NCI-H1417 (cell line): ENCODE results near the gene RABGAP1L.

Experiments
- DNase-seq, 3 experiments: peaks; one replicate each; lab custom pipeline; 2025; lab: John Stamatoyannopoulos, UW

RABGAP1L gene

DNA sequence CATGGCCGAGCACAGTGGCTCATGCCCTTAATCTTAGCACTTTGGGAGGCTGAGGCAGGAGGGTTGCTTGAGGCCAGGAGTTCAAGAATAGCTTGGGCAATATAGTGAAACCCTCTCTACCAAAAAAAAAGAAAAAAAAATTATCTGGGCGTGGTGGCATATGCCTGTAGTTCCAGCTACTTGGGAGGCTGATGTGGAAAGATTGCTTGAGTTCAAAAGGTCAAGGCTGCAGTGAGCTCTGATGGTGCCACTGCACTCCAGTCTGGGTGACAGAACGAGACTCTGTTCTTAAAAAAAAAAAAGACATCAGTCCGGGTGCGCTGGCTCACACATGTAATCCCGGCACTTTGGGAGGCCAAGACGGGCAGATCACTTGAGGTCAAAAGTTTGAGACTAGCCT is 589.3 kb downstream of the RABGAP1L start:
- DNase-seq, result no peak

DNA sequence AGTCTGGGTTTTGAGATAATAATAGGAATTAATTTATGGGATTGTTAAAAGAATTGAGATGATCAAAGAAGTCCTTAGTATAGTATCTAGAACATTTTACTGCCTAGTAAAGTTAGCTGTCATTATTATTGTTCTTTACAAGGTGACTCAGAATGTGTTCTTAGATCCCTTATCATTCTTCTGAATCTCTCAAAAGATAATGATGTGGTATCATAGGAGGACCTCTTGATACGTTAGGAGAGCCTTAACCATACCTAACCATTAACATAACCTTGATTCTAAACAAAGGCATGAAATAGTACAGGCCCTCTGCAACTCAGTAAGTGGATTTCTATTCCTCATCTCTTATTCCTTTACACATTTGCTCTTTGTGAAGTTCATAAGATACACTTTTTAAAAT is 593.8 kb downstream of the RABGAP1L start:
- no peak for DNase-seq

DNA sequence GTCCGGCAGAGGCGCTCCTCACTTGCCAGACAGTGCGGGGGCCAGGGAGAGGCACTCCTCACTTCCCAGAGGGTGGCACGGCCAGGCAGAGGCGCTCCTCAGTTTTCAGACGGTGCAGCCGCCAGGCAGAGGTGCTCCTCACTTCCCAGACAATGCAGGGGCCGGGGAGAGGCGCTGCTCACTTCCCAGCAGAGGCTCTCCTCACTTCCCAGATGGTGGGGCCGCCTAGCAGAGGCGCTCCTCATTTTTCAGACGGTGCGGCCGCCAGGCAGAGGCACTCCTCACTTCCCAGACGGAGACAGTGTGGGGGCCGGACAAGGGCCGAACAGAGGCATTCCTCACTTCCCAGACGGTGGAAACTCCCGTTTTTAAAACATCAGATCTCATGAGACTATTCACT is 602.0 kb downstream of the RABGAP1L start:
- DNase-seq, result no peak

DNA sequence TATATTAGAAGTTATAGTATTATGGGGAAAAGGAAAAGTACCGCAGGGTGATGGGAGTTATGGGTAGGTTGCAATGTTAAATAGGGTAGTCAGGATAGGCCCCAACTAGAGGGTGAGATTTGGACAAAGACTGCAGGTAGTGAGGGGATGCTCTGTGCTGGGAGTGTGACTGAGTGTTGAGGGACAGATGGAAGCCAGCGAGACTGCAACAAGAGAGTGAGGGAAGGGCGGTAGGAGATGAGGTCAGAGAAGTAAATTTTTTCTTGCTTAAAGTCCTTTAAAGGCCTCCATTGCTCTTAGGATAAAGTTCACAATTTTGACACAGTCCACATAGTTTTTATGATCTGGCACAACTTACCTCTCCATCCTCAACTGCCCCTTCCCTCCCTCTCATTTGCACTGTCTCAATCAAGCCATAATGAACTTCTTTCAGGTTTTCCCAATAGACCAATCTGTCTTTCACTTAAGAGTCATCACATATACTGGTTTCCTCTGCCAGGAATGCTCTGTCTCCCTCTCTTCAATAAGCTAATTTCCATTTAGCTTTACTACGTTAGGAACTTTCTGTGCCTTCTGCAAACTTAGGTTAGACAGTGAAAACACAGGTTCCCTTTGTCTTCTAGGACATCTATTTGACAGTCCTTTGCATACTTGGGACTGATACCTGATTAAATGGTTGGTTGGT is 602.7 kb downstream of the RABGAP1L start:
- no peak for DNase-seq

DNA sequence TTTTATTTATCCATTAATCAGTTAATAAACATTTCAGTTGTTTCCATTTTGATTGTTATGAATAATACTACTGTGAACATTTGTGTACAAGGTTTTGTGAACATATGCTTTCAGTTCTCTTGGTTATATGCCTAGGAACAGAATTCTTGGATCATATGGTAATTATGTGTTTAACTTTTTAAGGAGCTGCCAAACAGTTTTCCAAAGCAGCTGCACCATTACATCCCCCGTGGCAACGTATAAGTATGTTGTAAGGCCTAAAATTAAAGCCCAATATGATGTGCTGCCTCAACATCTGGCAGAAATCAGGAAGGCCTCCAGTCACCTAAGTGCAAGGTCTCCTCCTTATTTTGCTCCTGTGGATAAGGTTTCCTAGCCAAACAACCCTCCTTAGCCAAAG is 604.9 kb downstream of the RABGAP1L start:
- no peak for DNase-seq

DNA sequence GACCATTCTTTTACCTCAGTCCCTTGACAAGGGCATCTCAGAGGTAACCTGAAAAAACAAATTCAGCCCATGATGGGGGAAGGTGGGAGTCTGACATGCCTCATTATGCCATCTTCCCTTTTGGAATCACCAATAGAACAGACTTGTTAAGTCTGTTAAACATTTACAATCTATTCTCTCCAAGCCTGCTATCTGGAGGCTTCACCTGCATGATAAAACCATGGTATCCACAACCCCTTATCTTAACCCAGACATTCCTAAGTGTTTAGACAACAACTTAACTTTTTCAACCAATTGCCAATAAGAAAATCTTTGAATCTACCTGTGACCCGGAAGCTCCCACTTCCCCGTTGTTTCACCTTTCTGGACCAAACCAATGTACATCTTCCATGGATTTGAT is 607.4 kb downstream of the RABGAP1L start:
- DNase-seq, result no peak

DNA sequence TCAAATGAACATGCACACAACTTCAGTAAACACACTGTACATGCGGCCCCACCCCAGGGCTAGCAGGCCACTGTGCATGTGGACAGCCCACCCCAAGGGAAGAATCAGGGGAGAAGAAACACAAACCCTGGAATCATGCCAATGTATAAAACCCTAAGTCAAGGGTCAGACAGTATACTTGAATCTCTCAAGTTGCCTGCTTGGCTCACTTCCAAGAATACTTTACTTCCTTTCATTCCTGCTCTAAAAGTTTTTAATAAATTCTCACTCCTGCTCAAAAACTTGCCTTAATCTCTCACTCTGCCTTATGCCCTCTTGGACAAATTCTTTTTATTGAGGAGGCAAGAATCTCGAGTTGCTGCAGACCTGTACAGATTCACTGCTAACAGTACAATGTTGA is 609.2 kb downstream of the RABGAP1L start:
- no peak for DNase-seq

DNA sequence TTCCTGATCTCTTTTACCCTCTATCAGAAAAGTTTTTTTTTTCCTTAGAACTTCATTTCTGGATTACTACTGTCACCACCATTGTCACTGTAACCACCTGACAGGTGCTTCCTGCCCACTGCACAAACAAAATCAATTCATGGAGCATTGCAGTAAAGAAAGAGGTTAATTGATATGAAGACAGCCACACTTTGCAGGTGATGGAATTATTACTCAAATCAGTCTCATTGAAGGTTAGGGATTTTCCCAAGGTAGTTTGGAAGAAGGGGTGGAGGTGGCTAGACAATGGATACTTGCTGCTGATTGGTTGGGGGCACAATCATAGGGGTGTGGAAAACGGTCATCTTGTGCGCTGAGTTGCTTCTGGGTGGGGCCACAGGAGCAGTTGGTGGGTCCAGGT is 609.6 kb downstream of the RABGAP1L start:
- DNase-seq, result peak in 1 of 3 experiments; percentile 28

DNA sequence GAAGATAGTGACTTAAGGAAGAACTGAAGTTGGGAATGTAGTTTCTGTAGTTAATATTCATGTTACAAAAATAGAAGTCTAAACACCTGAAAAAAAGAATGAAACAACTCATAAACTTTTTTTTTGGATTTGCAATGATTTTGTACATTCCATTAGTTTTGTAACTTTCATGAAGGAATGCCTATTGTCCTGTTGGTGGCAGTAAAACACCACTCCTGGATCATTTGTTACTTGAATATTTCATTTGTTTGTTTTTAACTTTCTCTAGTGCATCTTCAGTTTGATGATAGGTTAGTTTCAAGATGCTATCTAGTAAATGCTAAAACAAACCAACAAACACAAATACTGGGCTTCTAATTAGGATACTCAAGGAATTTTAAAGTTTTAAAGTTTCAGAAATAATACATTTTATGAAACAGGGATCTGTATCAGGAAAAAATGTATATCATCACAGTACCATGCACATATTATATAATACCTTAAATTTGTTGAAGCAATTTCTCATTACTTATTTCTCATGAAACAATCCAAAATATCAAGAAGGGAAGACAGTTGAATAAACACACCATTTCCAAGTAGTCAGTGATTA is 610.7 kb downstream of the RABGAP1L start:
- DNase-seq, result peak; percentile 12 to 80 (median 79)

DNA sequence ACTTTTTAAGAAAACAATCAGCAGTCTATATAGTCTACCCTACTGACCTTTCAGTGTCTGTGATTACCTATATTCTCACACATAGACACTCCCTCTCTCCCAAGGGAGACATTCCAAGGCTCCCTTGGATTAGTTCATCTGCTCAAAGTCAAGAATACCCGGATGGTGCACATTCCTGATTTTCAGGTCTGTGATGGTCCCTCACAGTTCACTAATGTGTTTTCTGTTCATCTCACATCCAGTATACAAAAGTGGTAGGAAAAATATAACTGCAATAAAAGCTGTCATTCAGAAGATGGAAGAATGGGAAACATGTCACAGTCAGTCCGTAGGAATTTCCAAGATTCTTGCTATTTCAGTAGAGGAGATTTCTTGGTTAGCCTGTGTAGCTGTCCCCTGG is 616.3 kb downstream of the RABGAP1L start:
- DNase-seq, result no peak

DNA sequence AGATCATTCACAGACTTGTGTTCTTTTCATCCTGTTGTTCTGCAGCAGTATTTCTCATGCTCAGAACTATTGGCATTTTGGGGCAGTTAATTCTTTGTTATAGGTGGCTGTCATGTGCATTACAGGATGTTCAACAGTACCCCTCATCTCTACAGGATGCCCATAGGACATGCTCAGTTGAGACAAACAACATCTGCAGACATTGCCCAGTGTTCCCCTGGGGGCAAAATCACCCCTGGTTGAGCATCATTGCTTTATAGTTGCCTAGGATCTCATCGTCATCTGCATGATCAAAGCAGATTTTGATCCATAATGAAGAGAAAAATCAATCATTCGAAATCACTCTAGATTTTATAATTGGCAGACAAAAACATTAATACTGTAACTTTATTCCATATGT is 617.9 kb downstream of the RABGAP1L start:
- no peak for DNase-seq

DNA sequence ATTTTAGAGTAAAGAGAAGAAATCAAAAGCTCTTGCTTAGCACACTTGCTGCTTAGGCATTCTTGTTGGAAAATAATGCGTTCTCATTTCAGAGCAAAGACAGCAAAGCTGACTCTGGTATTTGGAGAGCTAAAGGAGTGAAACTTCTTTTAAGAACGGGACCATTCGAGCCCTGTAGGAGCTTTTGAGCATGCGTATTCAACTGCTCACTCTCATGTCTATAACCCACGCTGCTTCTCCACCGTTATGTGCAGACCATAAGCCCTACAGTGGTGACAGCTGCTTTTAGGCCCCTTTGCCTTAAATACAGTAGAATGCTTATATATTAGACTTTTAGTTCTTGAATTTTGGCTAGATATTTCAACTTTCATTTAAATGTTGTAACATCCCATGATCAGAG is 626.2 kb downstream of the RABGAP1L start:
- no peak for DNase-seq

DNA sequence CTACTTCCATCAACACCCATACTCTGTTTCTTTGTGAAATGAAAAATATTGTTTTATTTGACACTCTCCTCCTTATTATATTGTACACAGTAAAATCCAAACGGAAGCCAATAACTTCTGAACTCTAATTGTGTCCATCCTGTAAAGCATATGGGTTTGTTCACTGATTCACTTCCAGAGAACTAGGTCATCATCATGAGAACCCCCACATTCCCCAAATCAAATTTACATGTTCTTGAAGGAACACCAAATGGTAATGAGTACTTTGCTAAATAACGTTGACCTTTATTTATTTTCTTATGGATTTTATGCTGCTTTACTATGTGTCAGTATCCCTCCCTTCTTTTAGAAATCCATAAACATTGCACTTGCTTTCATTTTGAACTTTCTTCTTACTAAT is 627.0 kb downstream of the RABGAP1L start:
- DNase-seq, result no peak

DNA sequence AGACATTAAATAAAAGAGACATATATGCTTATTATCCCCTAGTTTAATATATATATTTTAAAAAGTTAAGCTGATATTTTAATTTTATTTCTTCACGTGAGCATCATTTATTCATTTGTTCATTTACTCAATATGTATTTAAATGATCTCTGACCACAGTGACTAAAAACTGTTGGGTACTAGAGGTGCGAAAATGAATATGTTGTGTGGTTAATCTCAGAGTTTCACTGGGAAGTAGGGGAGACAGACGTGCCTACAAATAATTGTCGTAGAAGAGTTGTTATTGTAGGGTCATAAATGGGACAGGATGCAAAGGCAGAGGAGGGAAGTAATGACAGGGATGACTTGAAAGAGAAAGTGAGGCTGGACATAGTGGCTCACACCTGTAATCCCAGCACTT is 627.4 kb downstream of the RABGAP1L start:
- no peak for DNase-seq

DNA sequence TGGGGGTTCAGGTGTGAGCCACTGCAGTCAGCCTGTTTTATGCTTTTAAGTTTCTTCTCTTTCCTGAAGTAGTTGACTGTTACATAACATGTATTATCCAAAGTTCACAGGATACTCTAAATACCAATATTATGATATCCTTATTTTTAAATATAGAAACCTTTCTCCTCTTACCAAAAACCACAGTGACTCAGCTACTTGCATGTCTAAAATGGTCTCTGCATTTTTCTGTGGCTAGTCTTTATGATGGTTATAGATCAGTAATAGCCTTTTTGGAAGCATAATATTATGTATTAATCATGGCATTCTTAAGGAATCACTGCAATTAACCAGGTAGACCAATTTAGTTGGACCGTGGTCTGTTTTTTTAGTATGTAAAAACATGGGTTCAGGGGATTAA is 629.7 kb downstream of the RABGAP1L start:
- DNase-seq, result no peak

DNA sequence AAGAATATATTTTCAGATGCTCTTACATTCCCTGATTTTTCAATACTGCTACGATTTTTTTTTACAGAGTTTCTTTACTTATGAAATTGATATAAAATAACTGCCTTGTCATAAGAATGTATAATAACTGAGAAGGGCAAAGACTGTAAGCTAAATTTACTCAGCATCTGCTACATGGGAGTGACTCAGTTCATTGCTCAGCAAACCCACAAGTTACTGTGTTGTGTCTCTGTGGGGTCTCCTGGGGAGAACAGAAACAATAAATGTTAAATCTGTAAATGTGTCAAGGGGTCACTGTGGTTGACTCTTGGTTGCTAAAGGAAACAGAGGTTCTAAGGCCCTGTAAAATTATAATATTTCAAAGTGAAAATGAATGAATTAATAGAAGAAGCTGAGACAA is 630.1 kb downstream of the RABGAP1L start:
- no peak for DNase-seq

DNA sequence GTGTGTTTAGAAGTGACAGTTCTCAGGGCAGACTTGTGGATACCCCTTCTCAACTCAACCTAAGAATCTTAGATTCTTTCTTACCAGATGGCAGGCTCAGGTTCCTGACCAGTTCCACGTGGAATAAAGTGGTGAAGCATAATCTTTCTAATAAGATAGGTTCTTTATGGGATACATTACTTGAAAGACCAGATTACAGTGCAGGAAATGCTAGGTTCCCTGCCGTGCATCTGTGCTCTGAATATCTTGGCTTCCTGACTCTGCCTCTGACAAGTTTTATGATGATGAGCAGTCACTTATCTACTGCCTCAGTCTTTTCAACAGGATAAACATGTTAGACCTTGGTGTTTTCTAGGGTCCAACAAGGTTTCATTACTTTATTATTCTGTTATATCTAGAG is 632.5 kb downstream of the RABGAP1L start:
- no peak for DNase-seq

DNA sequence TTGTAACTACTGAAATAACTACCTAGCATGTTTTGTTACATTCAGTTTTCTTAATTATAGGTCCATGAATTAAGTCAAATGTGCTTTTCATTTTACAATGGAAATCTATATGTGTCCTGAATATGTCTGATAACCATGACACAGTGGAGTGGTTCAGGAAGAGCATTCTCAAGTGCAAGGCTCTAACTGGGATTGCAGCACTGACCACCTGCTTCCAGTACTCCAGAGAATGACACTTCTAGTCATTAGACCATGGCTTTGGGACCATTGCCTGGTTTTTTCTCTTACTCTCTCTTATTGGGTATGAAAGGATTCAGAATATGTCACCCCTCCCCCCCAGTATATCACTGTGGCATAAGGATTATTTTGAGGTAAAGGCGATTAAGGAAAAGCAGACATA is 635.5 kb downstream of the RABGAP1L start:
- DNase-seq, result peak in 1 of 3 experiments; percentile 86

DNA sequence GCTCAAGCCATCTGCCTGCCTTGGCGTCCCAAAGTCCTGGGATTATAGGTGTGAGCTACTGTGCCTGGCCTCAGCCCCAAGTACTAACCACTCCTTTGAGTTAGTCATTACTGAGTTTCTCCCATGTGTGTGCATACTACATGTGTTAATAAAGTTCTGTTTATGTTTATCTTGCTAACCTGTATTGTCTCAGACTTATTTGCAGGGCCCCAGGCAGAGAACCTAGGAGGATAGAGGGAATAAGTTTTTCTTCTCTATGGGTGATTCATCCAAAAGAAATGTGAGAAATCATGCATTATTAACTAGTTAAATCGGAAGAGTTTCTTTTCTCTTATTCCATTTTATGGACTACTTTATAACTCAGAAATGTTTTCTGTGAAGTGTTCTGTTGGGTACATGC is 636.5 kb downstream of the RABGAP1L start:
- DNase-seq, result no peak

DNA sequence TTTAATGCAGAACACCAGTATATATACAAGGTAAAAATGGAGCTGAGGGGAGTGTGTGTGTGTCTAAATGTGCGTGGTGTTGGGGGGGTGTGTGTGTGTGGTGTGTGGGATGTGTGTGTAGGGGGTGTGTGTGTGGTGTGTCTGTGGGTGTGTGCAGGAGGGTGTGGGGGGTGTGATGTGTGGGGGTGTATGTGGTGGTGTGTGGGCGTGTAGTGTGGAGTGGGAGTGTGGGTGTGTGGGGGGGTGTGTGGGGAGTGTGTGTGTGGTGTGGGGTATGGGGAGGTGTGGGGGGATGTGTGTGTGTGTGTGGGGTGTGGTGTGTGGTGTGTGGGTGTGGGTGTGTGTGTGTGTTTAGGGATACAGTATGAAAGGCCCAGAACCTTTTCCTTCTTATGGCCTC is 638.1 kb downstream of the RABGAP1L start:
- no peak for DNase-seq

DNA sequence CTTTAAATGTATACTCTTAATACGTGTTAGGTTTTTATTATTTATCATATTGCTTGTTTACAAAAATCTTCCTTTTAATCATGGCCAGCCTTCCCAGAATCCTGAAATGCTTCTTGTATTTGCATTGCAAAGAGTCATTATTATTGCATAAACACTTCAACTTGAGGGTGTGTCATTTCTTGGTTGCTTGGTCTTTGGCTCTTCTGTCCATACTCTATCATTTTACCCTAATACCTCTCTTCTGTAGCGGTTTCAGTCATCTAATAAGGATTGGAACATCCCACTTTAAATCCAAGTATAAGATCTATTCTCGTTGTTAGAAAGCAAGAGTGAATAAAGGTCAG is 639.8 kb downstream of the RABGAP1L start:
- DNase-seq, result peak in 1 of 3 experiments; percentile 88

DNA sequence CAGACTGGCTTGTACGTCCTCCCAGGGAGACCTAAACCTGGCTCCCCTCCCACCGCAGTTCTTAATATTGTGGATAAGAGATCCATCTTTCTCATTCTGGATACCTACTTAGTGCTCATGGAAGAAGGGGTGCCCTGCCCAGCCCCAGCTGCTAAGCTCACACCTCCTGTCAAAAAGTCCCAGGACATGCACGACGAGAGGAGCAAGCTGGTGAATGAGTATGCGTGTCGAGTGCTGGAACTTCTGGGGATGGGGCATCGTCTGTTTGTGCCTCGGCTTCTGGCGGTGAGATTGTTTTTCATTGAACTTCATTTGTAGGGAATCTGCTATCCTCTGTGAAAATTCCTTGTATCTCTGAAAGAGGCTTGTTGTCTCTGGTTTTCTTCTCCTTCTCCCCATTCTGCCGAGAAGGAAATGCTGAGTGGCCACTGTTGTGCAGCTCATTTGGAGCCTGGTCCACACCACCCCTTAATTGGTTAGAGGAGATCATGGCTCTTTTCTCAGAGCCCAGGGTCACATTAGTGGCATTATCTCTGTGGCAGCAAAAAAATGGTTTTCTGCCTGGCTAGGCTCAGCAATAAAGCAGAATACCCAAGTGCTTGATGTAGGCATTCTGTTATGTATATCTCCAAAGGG is 641.0 kb downstream of the RABGAP1L start:
- DNase-seq, result peak; percentile 44 to 59 (median 59)

DNA sequence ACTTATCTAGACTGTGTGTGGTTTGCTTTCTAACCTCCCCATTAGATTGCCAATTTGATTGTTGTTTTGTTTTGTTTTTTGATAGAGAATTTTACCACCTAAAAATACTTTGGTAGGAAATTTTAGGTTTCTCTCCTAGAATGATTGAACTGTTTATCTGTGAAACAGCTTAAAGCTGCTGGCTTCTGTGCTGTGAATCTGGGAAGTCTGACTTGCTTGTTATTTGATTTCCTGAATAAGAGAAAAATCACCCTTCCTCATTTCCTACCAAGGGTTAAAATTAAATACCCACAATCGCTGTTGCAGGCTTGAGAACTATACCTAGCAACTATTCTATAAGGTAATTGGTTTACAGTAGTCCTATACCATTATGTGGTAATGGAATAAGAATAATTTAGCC is 641.6 kb downstream of the RABGAP1L start:
- peak in 1 of 3 experiments; percentile 58 for DNase-seq
